ENCODE results near the gene ZNRD2. TPM values are rescaled to one million over a fixed set of nuclear protein-coding genes. Genes with fewer than 3 reads are reported as not detected.

The ZNRD2 gene
- total RNA-seq, 1 experiment from 2014 or later, result 45.8 TPM

DNA sequence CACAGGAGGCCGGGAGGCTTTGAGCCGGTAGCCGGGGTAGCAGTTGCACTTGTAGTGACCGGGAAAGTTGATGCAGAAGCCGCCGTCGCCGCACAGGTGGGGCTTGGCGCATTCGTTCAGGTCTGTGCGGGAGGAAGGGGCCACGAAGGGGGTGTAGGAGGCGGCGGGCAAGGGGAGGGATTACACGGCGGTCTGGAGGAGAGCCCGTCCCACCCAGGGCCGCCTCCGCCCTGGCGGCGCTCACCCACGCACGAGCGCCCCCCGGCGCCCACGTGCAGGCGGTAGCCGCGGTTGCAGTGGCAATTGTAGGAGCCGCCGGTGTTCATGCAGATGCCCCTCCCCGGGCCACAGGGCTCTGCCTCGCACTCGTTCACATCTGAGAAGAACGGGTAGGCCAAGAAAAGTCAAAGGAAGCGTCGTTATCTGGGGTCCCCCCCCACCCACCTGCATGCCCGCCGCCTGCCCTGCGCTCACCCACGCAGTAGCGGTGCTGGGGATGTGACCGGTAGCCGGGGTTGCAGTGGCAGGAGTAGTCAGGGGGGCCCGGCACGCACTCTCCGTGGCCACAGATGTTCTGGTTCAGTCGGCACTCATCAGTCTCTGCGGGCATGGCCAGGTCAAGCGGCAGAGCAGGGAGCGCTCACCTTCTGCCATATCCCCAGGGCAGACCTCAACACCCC lies 22.7 kb upstream of the ZNRD2 start:
- Histone ChIP-seq H2BK5ac (ENCODE audit: insufficient read length, low read length) (no peak overlapping the region), H3K4me1 (ENCODE audit: insufficient read depth, low read length) (peaks cover under 1% of the 10 kb centered on the region; the same call in 1 of the 2 replicates), H4K91ac (ENCODE audit: insufficient read length, low read depth, low read length) (no peak overlapping the region), H3K14ac (ENCODE audit: insufficient read depth, low read length) (no peak overlapping the region), H3K18ac (ENCODE audit: insufficient read length, low read depth, low read length) (no peak overlapping the region), H2BK15ac (ENCODE audit: low read depth, low read length) (no peak overlapping the region), H3K23me2 (ENCODE audit: insufficient read length, low read depth, low read length, poor library complexity, severe bottlenecking) (peaks cover 2% of the 10 kb centered on the region), H2AFZ (ENCODE audit: low read length) (no peak overlapping the region), H3K27me3 (ENCODE audit: insufficient read depth, low read length) (peaks cover 4% of the 10 kb centered on the region; the same call in 1 of the 2 replicates), H3T11ph (ENCODE audit: low read length) (no peak overlapping the region), H3K27ac (ENCODE audit: insufficient read length, low read depth, low read length) (no peak overlapping the region), H2AK5ac (ENCODE audit: insufficient read length, low read length) (no peak overlapping the region), H4K5ac (ENCODE audit: insufficient read length, low read depth, low read length) (no peak overlapping the region), H2BK20ac (ENCODE audit: low read depth, low read length, poor library complexity, severe bottlenecking) (no peak overlapping the region), H3K23ac (ENCODE audit: insufficient read length, low read depth, low read length) (no peak overlapping the region), H4K8ac (replicated peaks; ENCODE audit: insufficient read length, low read depth, low read length) (no peak overlapping the region), H2BK12ac (ENCODE audit: insufficient read length, low read depth, low read length) (no peak overlapping the region), H3K79me2 (ENCODE audit: insufficient read depth, low read length) (no peaks in the 10 kb centered on the region), H3K9me3 (ENCODE audit: control insufficient read depth, low read depth, low read length) (no peaks in the 10 kb centered on the region), H4K20me1 (ENCODE audit: control insufficient read depth, insufficient read depth, insufficient read length) (no peaks in the 10 kb centered on the region), H3K4ac (ENCODE audit: low read depth, low read length) (no peak overlapping the region), H3K56ac (ENCODE audit: insufficient read length, low read depth, low read length) (no peak overlapping the region), H2BK120ac (ENCODE audit: low read depth, low read length, poor library complexity, severe bottlenecking) (no peak overlapping the region), H3K9ac (ENCODE audit: extremely low read depth, insufficient read length, low read length) (no peak overlapping the region), H3K4me2 (ENCODE audit: insufficient read depth, insufficient read length, low read length) (no peak overlapping the region), H3K79me1 (ENCODE audit: insufficient read depth, low read depth, low read length, poor library complexity, severe bottlenecking) (no peaks in the 10 kb centered on the region)
- no CpG with 5 or more reads among the region's 52 CpGs for WGBS (ENCODE audit: extremely low coverage, insufficient read length, low lambda C conversion rate)
- TF ChIP-seq, protein P1, sequence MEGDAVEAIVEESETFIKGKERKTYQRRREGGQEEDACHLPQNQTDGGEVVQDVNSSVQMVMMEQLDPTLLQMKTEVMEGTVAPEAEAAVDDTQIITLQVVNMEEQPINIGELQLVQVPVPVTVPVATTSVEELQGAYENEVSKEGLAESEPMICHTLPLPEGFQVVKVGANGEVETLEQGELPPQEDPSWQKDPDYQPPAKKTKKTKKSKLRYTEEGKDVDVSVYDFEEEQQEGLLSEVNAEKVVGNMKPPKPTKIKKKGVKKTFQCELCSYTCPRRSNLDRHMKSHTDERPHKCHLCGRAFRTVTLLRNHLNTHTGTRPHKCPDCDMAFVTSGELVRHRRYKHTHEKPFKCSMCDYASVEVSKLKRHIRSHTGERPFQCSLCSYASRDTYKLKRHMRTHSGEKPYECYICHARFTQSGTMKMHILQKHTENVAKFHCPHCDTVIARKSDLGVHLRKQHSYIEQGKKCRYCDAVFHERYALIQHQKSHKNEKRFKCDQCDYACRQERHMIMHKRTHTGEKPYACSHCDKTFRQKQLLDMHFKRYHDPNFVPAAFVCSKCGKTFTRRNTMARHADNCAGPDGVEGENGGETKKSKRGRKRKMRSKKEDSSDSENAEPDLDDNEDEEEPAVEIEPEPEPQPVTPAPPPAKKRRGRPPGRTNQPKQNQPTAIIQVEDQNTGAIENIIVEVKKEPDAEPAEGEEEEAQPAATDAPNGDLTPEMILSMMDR (conservative IDR thresholded peaks at IDR 0.05), result peak; percentile 53
- Mint-ChIP-seq H3K9me3 (peaks cover 0 to 2% of the 10 kb centered on the region in 2 experiments; a peak in 2 of 5 replicates), H3K4me3 (peak overlapping the region in 1 of 2 experiments; percentile 10; a peak in 1 of 5 replicates), H3K27ac (peak overlapping the region in 1 of 3 experiments; percentile 22; a peak in 1 of 7 replicates), H3K27me3 (ENCODE audit: low read depth) (peaks cover 86% of the 10 kb centered on the region), H3K36me3 (ENCODE audit: insufficient read depth in 1 of 3, low read depth in 3 of 3) (no peaks in the 10 kb centered on the region), H3K4me1 (peaks cover 27 to 41% of the 10 kb centered on the region in 2 experiments)
- DNase-seq, result no peak

Measured in H9 (cell line).